MM.1S (cell line): ENCODE measurements around the gene STX16.

Source experiments
- DNase-seq: peaks from one replicate; pipeline ENCODE4 v3.0.0-alpha.2; 2015
- H2AFZ ChIP-seq: fragments of 300-600 bp; sonication (generic); 2 replicates; pipeline ENCODE4 v1.6.0; 2016; ENCODE audit warnings: antibody characterized with exemption, low read length
- H3F3A ChIP-seq: fragments of 300-600 bp; sonication (generic); 2 replicates; pipeline ENCODE4 v1.6.1; 2016; ENCODE audit warnings: mild to moderate bottlenecking, antibody characterized with exemption, low read length, moderate library complexity, mixed read lengths; ENCODE audit not compliant: insufficient read depth
- H3K27ac ChIP-seq: fragments of 300-600 bp; sonication (generic); 2 replicates; pipeline ENCODE4 v1.5.1; 2016; ENCODE audit warnings: mild to moderate bottlenecking, low read length
- H3K27me3 ChIP-seq: fragments of 300-600 bp; sonication (generic); replicated peaks from 2 replicates; pipeline ENCODE4 v1.6.0; 2016; ENCODE audit warnings: low read length; ENCODE audit not compliant: insufficient read depth
- H3K36me3 ChIP-seq: fragments of 300-600 bp; sonication (generic); replicated peaks from 2 replicates; pipeline ENCODE4 v1.6.1; 2016; ENCODE audit warnings: mild to moderate bottlenecking, low read length, mixed read lengths; ENCODE audit not compliant: insufficient read depth
- H3K4me1 ChIP-seq: fragments of 300-600 bp; sonication (generic); 2 replicates; pipeline ENCODE4 v1.6.1; 2016; ENCODE audit warnings: low read length, mixed read lengths
- H3K4me2 ChIP-seq: fragments of 300-600 bp; sonication (generic); 2 replicates; pipeline ENCODE4 v1.6.0; 2016; ENCODE audit warnings: low read depth, low read length
- H3K4me3 ChIP-seq: fragments of 300-600 bp; sonication (generic); 2 replicates; pipeline ENCODE4 v1.5.1; 2016; ENCODE audit warnings: low read length, mixed read lengths
- H3K79me2 ChIP-seq: fragments of 300-600 bp; sonication (generic); 2 replicates; pipeline ENCODE4 v1.6.1; 2016; ENCODE audit warnings: mixed run types, low read length, mixed read lengths
- H3K9ac ChIP-seq: fragments of 300-600 bp; sonication (generic); 2 replicates; pipeline ENCODE4 v1.6.1; 2016; ENCODE audit warnings: low read length, mixed read lengths
- H3K9me2 ChIP-seq: fragments of 300-600 bp; sonication (generic); replicated peaks from 2 replicates; pipeline ENCODE4 v1.6.1; 2016; ENCODE audit warnings: mild to moderate bottlenecking, low read length, mixed read lengths; ENCODE audit not compliant: insufficient read depth
- H3K9me3 ChIP-seq: fragments of 300-600 bp; sonication (generic); replicated peaks from 2 replicates; pipeline ENCODE4 v1.6.1; 2016; ENCODE audit warnings: mild to moderate bottlenecking, low read length, mixed read lengths; ENCODE audit not compliant: insufficient read depth
- H4K20me1 ChIP-seq: fragments of 300-600 bp; sonication (generic); 2 replicates; pipeline ENCODE4 v1.6.1; 2016; ENCODE audit warnings: mild to moderate bottlenecking, low read length, moderate library complexity, mixed read lengths; ENCODE audit not compliant: insufficient read depth
- CTCF ChIP-seq: fragments of 300-600 bp; sonication (generic); IDR thresholded peaks from 2 replicates; pipeline ENCODE4 v1.5.1; 2016; ENCODE audit warnings: antibody characterized with exemption, low read length, mixed read lengths
- EZH2 ChIP-seq: fragments of 300-600 bp; sonication (generic); optimal IDR thresholded peaks from 2 replicates; pipeline ENCODE3; 2017; ENCODE audit warnings: low read depth, mild to moderate bottlenecking, antibody characterized with exemption, low read length, mixed read lengths
- EZH2phosphoT487 ChIP-seq: fragments of 300-600 bp; sonication (generic); IDR thresholded peaks from 2 replicates; pipeline ENCODE4 v1.6.1; 2018; ENCODE audit warnings: antibody characterized with exemption, low read length

STX16 gene

GRCh38 chr20:58684291-58684690, 33.2 kb downstream of the STX16 start:
- TF ChIP-seq EZH2 (no peak), CTCF (no peak), EZH2phosphoT487 (no peak)
- Histone ChIP-seq H3K9me2 (no peaks in the 10 kb centered on the region), H3K36me3 (no peaks in the 10 kb centered on the region), H3K9me3 (no peaks in the 10 kb centered on the region), H3F3A (no peaks in the 10 kb centered on the region), H3K9ac (no peak overlapping the region), H3K27me3 (no peaks in the 10 kb centered on the region), H4K20me1 (no peaks in the 10 kb centered on the region), H3K4me1 (no peaks in the 10 kb centered on the region), H3K79me2 (no peaks in the 10 kb centered on the region), H3K4me3 (no peak overlapping the region), H3K27ac (no peak overlapping the region), H2AFZ (no peak overlapping the region), H3K4me2 (no peak overlapping the region)
- no peak for DNase-seq

GRCh38 chr20:58685988-58686387, 34.9 kb downstream of the STX16 start:
- Histone ChIP-seq H3K9me2 (no peaks in the 10 kb centered on the region), H4K20me1 (no peaks in the 10 kb centered on the region), H3F3A (no peaks in the 10 kb centered on the region), H3K27ac (no peak overlapping the region), H3K36me3 (no peaks in the 10 kb centered on the region), H3K27me3 (no peaks in the 10 kb centered on the region), H2AFZ (no peak overlapping the region), H3K9ac (no peak overlapping the region), H3K9me3 (no peaks in the 10 kb centered on the region), H3K79me2 (no peaks in the 10 kb centered on the region), H3K4me2 (no peak overlapping the region), H3K4me3 (no peak overlapping the region), H3K4me1 (no peaks in the 10 kb centered on the region)
- no peak for TF ChIP-seq EZH2
- TF ChIP-seq EZH2phosphoT487, result no peak
- TF ChIP-seq CTCF, result no peak
- no peak for DNase-seq

- H3K4me2 ChIP-seq, result no peak overlapping the region
- H3K9me3 ChIP-seq, result no peaks in the 10 kb centered on the region
- no peaks in the 10 kb centered on the region for H3K79me2 ChIP-seq
- no peak overlapping the region for H3K9ac ChIP-seq
- H3K36me3 ChIP-seq, result no peaks in the 10 kb centered on the region
- no peak overlapping the region for H3K27ac ChIP-seq
- H3K4me1 ChIP-seq, result peaks cover 2% of the 10 kb centered on the region; the same call in 1 of the 2 replicates
- DNase-seq, result no peak
- H3K4me3 ChIP-seq, result no peak overlapping the region
- no peaks in the 10 kb centered on the region for H4K20me1 ChIP-seq
- no peak overlapping the region for H2AFZ ChIP-seq
- H3K27me3 ChIP-seq, result no peaks in the 10 kb centered on the region
- no peaks in the 10 kb centered on the region for H3K9me2 ChIP-seq
- H3F3A ChIP-seq, result peaks cover 3% of the 10 kb centered on the region; the same call in 1 of the 2 replicates
- TF ChIP-seq EZH2 (no peak), CTCF (no peak), EZH2phosphoT487 (no peak)
Measured at GRCh38 chr20:58688414-58688813, 37.3 kb downstream of the STX16 start.
